Suprapubic skin (tissue), 3 donors: Measurements from ENCODE around the gene TNNI3K.

Experiments
- CTCF ChIP-seq, 2 donors: fragments of 200-600 bp in 1 of 2; fragments of 450-650 bp in 1 of 2; sonication (generic) in 1 of 2; IDR thresholded peaks; one replicate each; pipeline ENCODE4 v1.5.1; 2016 to 2019; ENCODE audit warnings: antibody characterized with exemption in 2 of 2, mild to moderate bottlenecking in 1 of 2, moderate library complexity in 1 of 2
- EP300 ChIP-seq: sonication (generic); formaldehyde crosslinking; IDR thresholded peaks from one replicate; pipeline ENCODE4 v1.6.1; 2017; ENCODE audit warnings: antibody characterized with exemption
- POLR2A ChIP-seq, 2 donors: fragments of 450-650 bp; IDR thresholded peaks; one replicate each; pipeline ENCODE4 v1.6.1; 2017; ENCODE audit warnings: antibody characterized with exemption in 2 of 2, mild to moderate bottlenecking in 2 of 2, moderate library complexity in 2 of 2

- no peak for TF ChIP-seq CTCF (IDR thresholded peaks at IDR 0.05)
- no peak for TF ChIP-seq POLR2A (IDR thresholded peaks at IDR 0.05)
- no peak for TF ChIP-seq EP300
Observed at GRCh38 chr1:74402873-74403272, 167.7 kb downstream of the TNNI3K start.
